RWPE1 (cell line): ENCODE results near the gene SLC35D2.

Experiments
- CTCF ChIA-PET: fragments of 350-600 bp; sonication (Branson Sonifier 250); formaldehyde crosslinking; extraction: SDS; loops from one replicate; lab custom pipeline; 2021; lab: Yijun Ruan, JAX
- POLR2A ChIA-PET: fragments of 400-600 bp; formaldehyde crosslinking; extraction: SDS; loops from one replicate; lab custom pipeline; 2020; ENCODE audit warnings: antibody characterized with exemption; ENCODE audit not compliant: low non-redundant PET; lab: Yijun Ruan, JAX
- DNase-seq: peaks from one replicate; pipeline ENCODE4 v3.0.0; 2012; ENCODE audit warnings: low spot score
- H3K27ac ChIP-seq: fragments of 450-650 bp; 2 replicates; pipeline ENCODE4 v1.5.1; 2017
- TF ChIP-seq, protein P1 (sequence below): fragments of 450-650 bp; conservative IDR thresholded peaks from 2 replicates; pipeline ENCODE4 v1.5.1; 2017; ENCODE audit warnings: low read depth, mild to moderate bottlenecking

SLC35D2 gene

DNA sequence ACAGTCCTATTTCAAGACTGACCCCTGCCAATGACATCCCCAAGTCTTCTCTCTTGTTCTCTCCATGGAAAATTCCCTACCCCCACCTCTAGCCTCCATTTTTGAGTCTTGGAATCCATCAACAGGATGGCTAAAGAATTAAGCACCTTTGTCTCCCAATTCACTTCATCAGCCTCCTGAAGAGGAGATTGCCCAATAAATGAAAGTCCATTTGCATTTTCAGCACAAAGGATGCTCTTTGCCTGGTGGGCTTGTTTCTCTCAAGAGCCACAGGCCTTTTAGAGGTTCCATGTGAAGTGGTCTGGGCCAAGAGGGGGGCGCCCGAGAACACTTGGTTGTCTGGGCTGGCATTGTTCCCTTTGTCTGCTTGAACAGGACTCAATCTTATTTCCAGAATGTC, 94.1 kb downstream of the SLC35D2 start:
- no peak overlapping the region for H3K27ac ChIP-seq
- TF ChIP-seq, protein P1, sequence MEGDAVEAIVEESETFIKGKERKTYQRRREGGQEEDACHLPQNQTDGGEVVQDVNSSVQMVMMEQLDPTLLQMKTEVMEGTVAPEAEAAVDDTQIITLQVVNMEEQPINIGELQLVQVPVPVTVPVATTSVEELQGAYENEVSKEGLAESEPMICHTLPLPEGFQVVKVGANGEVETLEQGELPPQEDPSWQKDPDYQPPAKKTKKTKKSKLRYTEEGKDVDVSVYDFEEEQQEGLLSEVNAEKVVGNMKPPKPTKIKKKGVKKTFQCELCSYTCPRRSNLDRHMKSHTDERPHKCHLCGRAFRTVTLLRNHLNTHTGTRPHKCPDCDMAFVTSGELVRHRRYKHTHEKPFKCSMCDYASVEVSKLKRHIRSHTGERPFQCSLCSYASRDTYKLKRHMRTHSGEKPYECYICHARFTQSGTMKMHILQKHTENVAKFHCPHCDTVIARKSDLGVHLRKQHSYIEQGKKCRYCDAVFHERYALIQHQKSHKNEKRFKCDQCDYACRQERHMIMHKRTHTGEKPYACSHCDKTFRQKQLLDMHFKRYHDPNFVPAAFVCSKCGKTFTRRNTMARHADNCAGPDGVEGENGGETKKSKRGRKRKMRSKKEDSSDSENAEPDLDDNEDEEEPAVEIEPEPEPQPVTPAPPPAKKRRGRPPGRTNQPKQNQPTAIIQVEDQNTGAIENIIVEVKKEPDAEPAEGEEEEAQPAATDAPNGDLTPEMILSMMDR = no peak
- ChIA-PET CTCF (no interaction called here), POLR2A (no interaction called here)
- no peak for DNase-seq

DNA sequence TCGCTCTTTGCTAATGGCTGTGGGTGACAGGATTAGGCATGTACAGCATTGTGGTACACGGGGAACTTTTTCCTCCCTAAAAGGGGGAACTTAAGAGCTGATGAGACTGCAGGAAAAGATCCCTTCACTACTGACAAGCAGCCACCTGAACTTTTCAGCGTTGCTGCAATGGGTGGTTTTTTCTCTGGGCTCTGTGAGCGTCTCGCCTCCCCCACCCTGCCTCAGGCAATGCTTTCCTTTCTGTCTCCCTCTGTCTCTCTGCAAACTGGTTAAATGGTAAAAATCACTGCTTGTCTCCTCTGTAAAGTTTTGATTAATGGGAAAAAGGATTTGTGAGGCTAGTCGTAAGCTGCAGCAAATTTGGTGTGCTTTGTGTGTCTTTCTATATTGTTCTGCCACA, 101.9 kb downstream of the SLC35D2 start:
- ChIA-PET POLR2A (no interaction called here), CTCF (interaction anchor here (0.7 kb wide), 1 partner anchor 100 kb away, joined by 3 read pairs; no protein-coding TSS in a partner anchor)
- no peak overlapping the region for H3K27ac ChIP-seq
- no peak for DNase-seq
- TF ChIP-seq, protein P1 = no peak

DNA sequence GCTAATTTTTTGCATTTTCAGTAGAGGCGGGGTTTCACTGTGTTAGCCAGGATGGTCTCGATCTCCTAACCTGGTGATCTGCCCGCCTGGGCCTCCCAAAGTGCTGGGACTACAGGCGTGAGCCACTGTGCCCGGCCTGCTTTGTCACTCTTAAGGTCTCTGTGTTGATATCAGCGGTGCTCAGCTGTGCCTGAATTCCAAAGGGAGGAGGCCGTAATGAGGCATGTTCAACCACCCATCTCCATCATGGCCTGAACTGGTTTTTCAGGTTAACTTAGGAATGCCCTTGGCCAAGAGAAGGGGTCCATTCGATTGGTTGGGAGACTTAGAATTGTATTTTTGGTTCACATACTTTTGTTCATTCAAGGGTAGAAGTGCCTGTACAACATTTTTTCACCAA, 103.6 kb downstream of the SLC35D2 start:
- CTCF ChIA-PET = interaction anchor here (0.6 kb wide), 1 partner anchor 48 kb away, joined by 4 read pairs; no protein-coding TSS in a partner anchor
- peak; percentile 43 for DNase-seq
- H3K27ac ChIP-seq = no peak overlapping the region
- POLR2A ChIA-PET = no interaction called here
- TF ChIP-seq, protein P1 = no peak

DNA sequence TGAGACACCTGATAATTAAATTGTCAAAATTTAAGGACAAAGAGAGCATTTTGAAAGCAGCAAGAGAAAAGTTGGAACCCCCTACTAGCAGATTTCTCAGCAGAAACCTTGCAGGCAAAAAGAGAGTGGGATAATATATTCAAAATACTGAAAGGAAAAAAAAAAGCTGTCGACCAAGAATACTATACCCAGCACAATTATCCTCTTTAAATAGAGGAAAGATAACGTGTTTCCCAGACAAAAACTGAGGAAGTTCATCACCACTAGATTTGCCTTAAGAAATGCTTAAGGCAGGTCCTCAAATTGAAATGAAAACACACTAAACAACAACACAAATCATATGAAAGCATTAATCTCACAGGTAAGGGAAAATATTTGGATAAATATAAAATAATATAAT, 108.6 kb downstream of the SLC35D2 start:
- DNase-seq = no peak
- TF ChIP-seq, protein P1 = no peak
- CTCF ChIA-PET = interaction anchor here (0.6 kb wide), 1 partner anchor 42 kb away, joined by 4 read pairs; no protein-coding TSS in a partner anchor
- POLR2A ChIA-PET = no interaction called here
- no peak overlapping the region for H3K27ac ChIP-seq
